BLaER1 treated with 17β-estradiol and CSF1 and Interleukin-3, amounts not matched to agents 10 nM and 100 nM (cell line): ENCODE measurements around the gene PIEZO1.

ENCODE experiments used
- H3K27ac ChIP-seq, 11 experiments: shearing (Covaris generic); formaldehyde crosslinking; 2 replicates each; pipeline ENCODE4 v1.8.1; 2022
- H3K27me3 ChIP-seq, 11 experiments: shearing (Covaris generic); formaldehyde crosslinking; 2 replicates each; pipeline ENCODE4 v1.8.1; 2022
- H3K36me3 ChIP-seq, 11 experiments: shearing (Covaris generic); formaldehyde crosslinking; 2 replicates each; pipeline ENCODE4 v1.8.1; 2022
- H3K4me1 ChIP-seq, 10 experiments: shearing (Covaris generic); formaldehyde crosslinking; 2 replicates each; pipeline ENCODE4 v1.8.1; 2022
- H3K4me2 ChIP-seq, 11 experiments: shearing (Covaris generic); formaldehyde crosslinking; 2 replicates each; pipeline ENCODE4 v1.8.1; 2022
- H3K4me3 ChIP-seq, 10 experiments: shearing (Covaris generic); formaldehyde crosslinking; 2 replicates each; pipeline ENCODE4 v1.8.1; 2022
- H3K9ac ChIP-seq, 11 experiments: shearing (Covaris generic); formaldehyde crosslinking; 2 replicates each; pipeline ENCODE4 v1.8.1; 2022
- H3K9me3 ChIP-seq, 11 experiments: shearing (Covaris generic); formaldehyde crosslinking; replicated peaks in 1 of 11; 2 replicates each; pipeline ENCODE4 v1.8.1; 2022
- H4K20me1 ChIP-seq, 11 experiments: shearing (Covaris generic); formaldehyde crosslinking; 2 replicates each; pipeline ENCODE4 v1.8.1; 2022
- Cebpa-rat ChIP-seq, 11 experiments: shearing (Covaris generic); IDR thresholded peaks; 2 replicates each; pipeline ENCODE4 v1.8.1; 2022

PIEZO1 gene

GRCh38 chr16:88785106-88785924 is at the start of gene PIEZO1:
PIEZO1 (minus strand) TSS chr16:88785220; CDS start chr16:88784964, 256 bp downstream.
- Histone ChIP-seq H3K4me3 (peak within 1 kb of the TSS; percentile 72 to 91 (median 83)), H3K9me3 (no peaks in the 10 kb centered on the region), H3K9ac (peak within 1 kb of the TSS; percentile 80 to 95 (median 89)), H3K4me1 (peaks cover 49 to 83% (median 69%) of the 10 kb centered on the region in 10 experiments), H3K27ac (peak within 1 kb of the TSS; percentile 35 to 93 (median 91); a peak in 21 of 22 replicates), H3K4me2 (peak within 1 kb of the TSS; percentile 95 to 100 (median 99)), H3K36me3 (no peaks in the 10 kb centered on the region), H3K27me3 (no peaks in the 10 kb centered on the region), H4K20me1 (peaks cover 21 to 43% (median 39%) of the 10 kb centered on the region in 11 experiments; a peak in 21 of 22 replicates)
- TF ChIP-seq Cebpa-rat (IDR thresholded peaks at IDR 0.05): no peak

GRCh38 chr16:88834670-88835069 is 49.6 kb upstream of the PIEZO1 start:
- no peaks in the 10 kb centered on the region for H3K9me3 ChIP-seq
- H3K9ac ChIP-seq: no peak overlapping the region
- peaks cover 8 to 60% (median 29%) of the 10 kb centered on the region in 11 experiments; a peak in 19 of 22 replicates for H3K36me3 ChIP-seq
- no peak overlapping the region for H3K4me2 ChIP-seq
- peaks cover 0 to 56% (median 20%) of the 10 kb centered on the region in 11 experiments; a peak in 15 of 22 replicates for H4K20me1 ChIP-seq
- H3K4me3 ChIP-seq: no peak overlapping the region
- H3K4me1 ChIP-seq: peaks cover 27 to 73% (median 62%) of the 10 kb centered on the region in 10 experiments
- H3K27me3 ChIP-seq: peaks cover 10 to 20% (median 15%) of the 10 kb centered on the region in 11 experiments; a peak in 20 of 22 replicates
- H3K27ac ChIP-seq: no peak overlapping the region
- TF ChIP-seq Cebpa-rat (IDR thresholded peaks at IDR 0.05): no peak

GRCh38 chr16:88833086-88833485 is 48.1 kb upstream of the PIEZO1 start:
- no peak overlapping the region for H3K4me3 ChIP-seq
- peak overlapping the region in 1 of 11 experiments; percentile 13; a peak in 1 of 22 replicates for H3K9ac ChIP-seq
- peaks cover 10 to 20% (median 15%) of the 10 kb centered on the region in 11 experiments; a peak in 20 of 22 replicates for H3K27me3 ChIP-seq
- TF ChIP-seq Cebpa-rat (IDR thresholded peaks at IDR 0.05): no peak
- H4K20me1 ChIP-seq: peaks cover 0 to 57% (median 20%) of the 10 kb centered on the region in 11 experiments; a peak in 16 of 22 replicates
- peaks cover 11 to 57% (median 47%) of the 10 kb centered on the region in 10 experiments for H3K4me1 ChIP-seq
- H3K36me3 ChIP-seq: peaks cover 14 to 59% (median 25%) of the 10 kb centered on the region in 11 experiments; a peak in 19 of 22 replicates
- no peak overlapping the region; a peak in 1 of 22 replicates for H3K27ac ChIP-seq
- no peaks in the 10 kb centered on the region for H3K9me3 ChIP-seq
- peak overlapping the region in 7 of 11 experiments; percentile 44 to 61 (median 56); a peak in 13 of 22 replicates for H3K4me2 ChIP-seq

GRCh38 chr16:88831838-88832237 is 46.8 kb upstream of the PIEZO1 start:
- Histone ChIP-seq H3K27me3 (peaks cover 10 to 17% (median 14%) of the 10 kb centered on the region in 11 experiments; a peak in 20 of 22 replicates), H3K4me3 (no peak overlapping the region), H3K27ac (no peak overlapping the region), H3K9me3 (no peaks in the 10 kb centered on the region), H3K4me1 (peaks cover 0 to 44% (median 34%) of the 10 kb centered on the region in 10 experiments; a peak in 18 of 20 replicates), H3K36me3 (peaks cover 14 to 70% (median 36%) of the 10 kb centered on the region in 11 experiments; a peak in 19 of 22 replicates), H3K4me2 (no peak overlapping the region), H4K20me1 (peaks cover 0 to 55% (median 12%) of the 10 kb centered on the region in 11 experiments; a peak in 15 of 22 replicates), H3K9ac (no peak overlapping the region)
- TF ChIP-seq Cebpa-rat (IDR thresholded peaks at IDR 0.05): no peak

GRCh38 chr16:88830783-88831182 is 45.8 kb upstream of the PIEZO1 start:
- Histone ChIP-seq H3K4me3 (no peak overlapping the region), H3K4me2 (no peak overlapping the region), H4K20me1 (peaks cover 0 to 56% (median 2%) of the 10 kb centered on the region in 11 experiments; a peak in 13 of 22 replicates), H3K4me1 (peaks cover 0 to 34% (median 24%) of the 10 kb centered on the region in 10 experiments; a peak in 16 of 20 replicates), H3K36me3 (peaks cover 14 to 74% (median 36%) of the 10 kb centered on the region in 11 experiments; a peak in 19 of 22 replicates), H3K9me3 (no peaks in the 10 kb centered on the region), H3K9ac (no peak overlapping the region), H3K27me3 (peaks cover 3 to 11% (median 8%) of the 10 kb centered on the region in 11 experiments; a peak in 20 of 22 replicates), H3K27ac (no peak overlapping the region)
- TF ChIP-seq Cebpa-rat (IDR thresholded peaks at IDR 0.05): no peak

- TF ChIP-seq Cebpa-rat (IDR thresholded peaks at IDR 0.05): no peak
- Histone ChIP-seq H3K4me1 (peaks cover 0 to 29% (median 19%) of the 10 kb centered on the region in 10 experiments; a peak in 16 of 20 replicates), H4K20me1 (peaks cover 0 to 51% (median 0%) of the 10 kb centered on the region in 11 experiments; a peak in 12 of 22 replicates), H3K27me3 (peaks cover 0 to 6% (median 3%) of the 10 kb centered on the region in 11 experiments; a peak in 13 of 22 replicates), H3K36me3 (peaks cover 14 to 69% (median 34%) of the 10 kb centered on the region in 11 experiments; a peak in 19 of 22 replicates), H3K27ac (no peak overlapping the region), H3K4me2 (no peak overlapping the region), H3K9ac (no peak overlapping the region; a peak in 2 of 22 replicates), H3K4me3 (no peak overlapping the region), H3K9me3 (no peaks in the 10 kb centered on the region)
Observed at GRCh38 chr16:88830258-88830657, 45.2 kb upstream of the PIEZO1 start.

- H3K36me3 ChIP-seq: peaks cover 14 to 66% (median 37%) of the 10 kb centered on the region in 11 experiments; a peak in 19 of 22 replicates
- H3K9ac ChIP-seq: no peak overlapping the region
- H3K27me3 ChIP-seq: no peaks in the 10 kb centered on the region
- peaks cover 0 to 20% (median 14%) of the 10 kb centered on the region in 10 experiments; a peak in 16 of 20 replicates for H3K4me1 ChIP-seq
- no peaks in the 10 kb centered on the region for H3K9me3 ChIP-seq
- TF ChIP-seq Cebpa-rat (IDR thresholded peaks at IDR 0.05): no peak
- H3K27ac ChIP-seq: no peak overlapping the region
- peaks cover 0 to 48% (median 0%) of the 10 kb centered on the region in 11 experiments; a peak in 9 of 22 replicates for H4K20me1 ChIP-seq
- H3K4me3 ChIP-seq: no peak overlapping the region
- no peak overlapping the region for H3K4me2 ChIP-seq
Observed at GRCh38 chr16:88828711-88829110, 43.7 kb upstream of the PIEZO1 start.

GRCh38 chr16:88827727-88828126 is 42.7 kb upstream of the PIEZO1 start:
- peaks cover 0 to 10% (median 5%) of the 10 kb centered on the region in 10 experiments; a peak in 12 of 20 replicates for H3K4me1 ChIP-seq
- no peaks in the 10 kb centered on the region for H3K27me3 ChIP-seq
- H3K9me3 ChIP-seq: no peaks in the 10 kb centered on the region
- no peak overlapping the region for H3K27ac ChIP-seq
- H3K36me3 ChIP-seq: peaks cover 14 to 75% (median 44%) of the 10 kb centered on the region in 11 experiments; a peak in 21 of 22 replicates
- no peak overlapping the region for H3K9ac ChIP-seq
- TF ChIP-seq Cebpa-rat (IDR thresholded peaks at IDR 0.05): no peak
- H3K4me2 ChIP-seq: no peak overlapping the region
- H3K4me3 ChIP-seq: no peak overlapping the region
- H4K20me1 ChIP-seq: peaks cover 0 to 52% (median 0%) of the 10 kb centered on the region in 11 experiments; a peak in 8 of 22 replicates
